ENCODE measurements around the gene AOAH.

Gene AOAH

DNA sequence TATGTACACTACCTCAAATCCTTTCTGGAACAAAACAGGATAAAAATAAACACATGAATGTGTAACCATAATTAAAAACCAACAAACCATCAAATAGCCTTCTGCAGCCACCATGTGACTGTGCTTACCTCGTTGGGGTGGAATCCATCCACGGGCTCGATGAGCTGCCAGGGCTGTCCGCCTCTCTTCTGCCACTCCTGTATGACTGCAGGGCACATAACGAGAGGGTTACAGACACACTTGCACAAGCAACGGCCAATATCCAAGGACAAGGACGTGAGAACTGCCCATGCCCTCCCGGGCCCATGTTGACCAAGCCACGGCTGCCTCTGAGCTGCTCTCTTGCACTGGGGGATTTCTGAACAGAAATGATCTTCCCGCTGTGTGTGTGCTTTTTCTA is 202.4 kb downstream of the AOAH start (continued):
- TF ChIP-seq, protein P1, sequence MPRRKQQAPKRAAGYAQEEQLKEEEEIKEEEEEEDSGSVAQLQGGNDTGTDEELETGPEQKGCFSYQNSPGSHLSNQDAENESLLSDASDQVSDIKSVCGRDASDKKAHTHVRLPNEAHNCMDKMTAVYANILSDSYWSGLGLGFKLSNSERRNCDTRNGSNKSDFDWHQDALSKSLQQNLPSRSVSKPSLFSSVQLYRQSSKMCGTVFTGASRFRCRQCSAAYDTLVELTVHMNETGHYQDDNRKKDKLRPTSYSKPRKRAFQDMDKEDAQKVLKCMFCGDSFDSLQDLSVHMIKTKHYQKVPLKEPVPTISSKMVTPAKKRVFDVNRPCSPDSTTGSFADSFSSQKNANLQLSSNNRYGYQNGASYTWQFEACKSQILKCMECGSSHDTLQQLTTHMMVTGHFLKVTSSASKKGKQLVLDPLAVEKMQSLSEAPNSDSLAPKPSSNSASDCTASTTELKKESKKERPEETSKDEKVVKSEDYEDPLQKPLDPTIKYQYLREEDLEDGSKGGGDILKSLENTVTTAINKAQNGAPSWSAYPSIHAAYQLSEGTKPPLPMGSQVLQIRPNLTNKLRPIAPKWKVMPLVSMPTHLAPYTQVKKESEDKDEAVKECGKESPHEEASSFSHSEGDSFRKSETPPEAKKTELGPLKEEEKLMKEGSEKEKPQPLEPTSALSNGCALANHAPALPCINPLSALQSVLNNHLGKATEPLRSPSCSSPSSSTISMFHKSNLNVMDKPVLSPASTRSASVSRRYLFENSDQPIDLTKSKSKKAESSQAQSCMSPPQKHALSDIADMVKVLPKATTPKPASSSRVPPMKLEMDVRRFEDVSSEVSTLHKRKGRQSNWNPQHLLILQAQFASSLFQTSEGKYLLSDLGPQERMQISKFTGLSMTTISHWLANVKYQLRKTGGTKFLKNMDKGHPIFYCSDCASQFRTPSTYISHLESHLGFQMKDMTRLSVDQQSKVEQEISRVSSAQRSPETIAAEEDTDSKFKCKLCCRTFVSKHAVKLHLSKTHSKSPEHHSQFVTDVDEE (CRISPR knock-in tag; IDR thresholded peaks at IDR 0.05) = no peak
- TF ChIP-seq GLIS3 (CRISPR knock-in tag; IDR thresholded peaks at IDR 0.05) (no peak), ZNF8 (CRISPR knock-in tag; IDR thresholded peaks at IDR 0.05) (no peak)

DNA sequence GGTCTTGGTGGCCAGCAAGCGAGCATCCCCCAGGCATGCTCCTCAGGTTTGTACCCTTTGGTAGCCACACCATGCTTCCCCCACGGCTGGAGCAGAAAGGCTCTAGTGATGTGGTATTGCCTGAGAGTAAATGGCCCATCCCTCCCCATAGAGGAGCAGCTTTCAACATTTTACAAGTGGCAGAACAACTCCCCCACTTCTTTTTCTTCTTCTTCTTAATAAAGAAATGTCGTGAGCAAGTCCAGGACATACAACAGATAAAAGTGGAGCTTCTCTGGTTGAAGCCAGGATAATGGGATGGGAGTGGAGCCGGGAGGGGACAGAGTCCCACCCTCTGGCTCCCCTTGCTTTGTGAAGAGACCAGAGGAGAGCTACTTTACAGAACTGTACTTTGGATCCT is 203.2 kb downstream of the AOAH start:
- TF ChIP-seq ZC3H10 (CRISPR knock-in tag; IDR thresholded peaks at IDR 0.05) (no peak), ZFP3 (CRISPR knock-in tag; IDR thresholded peaks at IDR 0.05) (no peak), RARB (CRISPR knock-in tag; IDR thresholded peaks at IDR 0.05) (no peak), GLIS3 (CRISPR knock-in tag; IDR thresholded peaks at IDR 0.05) (no peak), ESRRG (CRISPR knock-in tag; IDR thresholded peaks at IDR 0.05) (no peak), CSDC2 (CRISPR knock-in tag; IDR thresholded peaks at IDR 0.05) (no peak), SNAI2 (CRISPR knock-in tag; IDR thresholded peaks at IDR 0.05) (no peak), OSR1 (CRISPR knock-in tag; IDR thresholded peaks at IDR 0.05) (no peak), ISL1 (CRISPR knock-in tag; IDR thresholded peaks at IDR 0.05) (no peak), PPARA (CRISPR knock-in tag; IDR thresholded peaks at IDR 0.05; ENCODE audit: borderline replicate concordance) (no peak), ARNTL (CRISPR knock-in tag; IDR thresholded peaks at IDR 0.05; ENCODE audit: borderline replicate concordance, low read depth) (no peak)
- TF ChIP-seq, protein P1 (CRISPR knock-in tag; IDR thresholded peaks at IDR 0.05) = no peak
- TF ChIP-seq, protein P2, sequence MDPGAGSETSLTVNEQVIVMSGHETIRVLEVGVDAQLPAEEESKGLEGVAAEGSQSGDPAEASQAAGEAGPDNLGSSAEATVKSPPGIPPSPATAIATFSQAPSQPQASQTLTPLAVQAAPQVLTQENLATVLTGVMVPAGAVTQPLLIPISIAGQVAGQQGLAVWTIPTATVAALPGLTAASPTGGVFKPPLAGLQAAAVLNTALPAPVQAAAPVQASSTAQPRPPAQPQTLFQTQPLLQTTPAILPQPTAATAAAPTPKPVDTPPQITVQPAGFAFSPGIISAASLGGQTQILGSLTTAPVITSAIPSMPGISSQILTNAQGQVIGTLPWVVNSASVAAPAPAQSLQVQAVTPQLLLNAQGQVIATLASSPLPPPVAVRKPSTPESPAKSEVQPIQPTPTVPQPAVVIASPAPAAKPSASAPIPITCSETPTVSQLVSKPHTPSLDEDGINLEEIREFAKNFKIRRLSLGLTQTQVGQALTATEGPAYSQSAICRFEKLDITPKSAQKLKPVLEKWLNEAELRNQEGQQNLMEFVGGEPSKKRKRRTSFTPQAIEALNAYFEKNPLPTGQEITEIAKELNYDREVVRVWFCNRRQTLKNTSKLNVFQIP (CRISPR knock-in tag; IDR thresholded peaks at IDR 0.05; ENCODE audit: borderline replicate concordance, low read depth) = no peak
- TF ChIP-seq, protein P3, sequence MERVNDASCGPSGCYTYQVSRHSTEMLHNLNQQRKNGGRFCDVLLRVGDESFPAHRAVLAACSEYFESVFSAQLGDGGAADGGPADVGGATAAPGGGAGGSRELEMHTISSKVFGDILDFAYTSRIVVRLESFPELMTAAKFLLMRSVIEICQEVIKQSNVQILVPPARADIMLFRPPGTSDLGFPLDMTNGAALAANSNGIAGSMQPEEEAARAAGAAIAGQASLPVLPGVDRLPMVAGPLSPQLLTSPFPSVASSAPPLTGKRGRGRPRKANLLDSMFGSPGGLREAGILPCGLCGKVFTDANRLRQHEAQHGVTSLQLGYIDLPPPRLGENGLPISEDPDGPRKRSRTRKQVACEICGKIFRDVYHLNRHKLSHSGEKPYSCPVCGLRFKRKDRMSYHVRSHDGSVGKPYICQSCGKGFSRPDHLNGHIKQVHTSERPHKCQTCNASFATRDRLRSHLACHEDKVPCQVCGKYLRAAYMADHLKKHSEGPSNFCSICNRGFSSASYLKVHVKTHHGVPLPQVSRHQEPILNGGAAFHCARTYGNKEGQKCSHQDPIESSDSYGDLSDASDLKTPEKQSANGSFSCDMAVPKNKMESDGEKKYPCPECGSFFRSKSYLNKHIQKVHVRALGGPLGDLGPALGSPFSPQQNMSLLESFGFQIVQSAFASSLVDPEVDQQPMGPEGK (CRISPR knock-in tag; IDR thresholded peaks at IDR 0.05; ENCODE audit: borderline replicate concordance) = no peak
- TF ChIP-seq, protein P4, sequence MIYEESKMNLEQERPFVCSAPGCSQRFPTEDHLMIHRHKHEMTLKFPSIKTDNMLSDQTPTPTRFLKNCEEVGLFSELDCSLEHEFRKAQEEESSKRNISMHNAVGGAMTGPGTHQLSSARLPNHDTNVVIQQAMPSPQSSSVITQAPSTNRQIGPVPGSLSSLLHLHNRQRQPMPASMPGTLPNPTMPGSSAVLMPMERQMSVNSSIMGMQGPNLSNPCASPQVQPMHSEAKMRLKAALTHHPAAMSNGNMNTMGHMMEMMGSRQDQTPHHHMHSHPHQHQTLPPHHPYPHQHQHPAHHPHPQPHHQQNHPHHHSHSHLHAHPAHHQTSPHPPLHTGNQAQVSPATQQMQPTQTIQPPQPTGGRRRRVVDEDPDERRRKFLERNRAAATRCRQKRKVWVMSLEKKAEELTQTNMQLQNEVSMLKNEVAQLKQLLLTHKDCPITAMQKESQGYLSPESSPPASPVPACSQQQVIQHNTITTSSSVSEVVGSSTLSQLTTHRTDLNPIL (CRISPR knock-in tag; IDR thresholded peaks at IDR 0.05; ENCODE audit: low read depth) = no peak
- no peak for ATAC-seq

DNA sequence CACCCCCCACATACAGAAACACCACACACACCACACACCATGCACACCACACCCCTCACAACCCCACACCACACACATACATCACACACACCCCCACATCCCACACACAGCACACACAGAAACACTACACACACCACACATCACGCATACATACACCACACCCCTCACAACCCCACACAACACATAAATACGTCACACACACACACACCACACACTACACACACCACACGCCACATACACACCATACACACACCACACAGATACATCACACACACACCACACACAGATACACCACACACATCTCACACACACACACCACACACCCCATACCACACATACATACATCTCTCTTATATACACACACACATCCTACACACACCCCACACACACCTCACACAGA is 208.4 kb downstream of the AOAH start:
- ATAC-seq = no peak
- TF ChIP-seq, protein P1 (CRISPR knock-in tag; IDR thresholded peaks at IDR 0.05) = no peak
- TF ChIP-seq RARB (CRISPR knock-in tag; IDR thresholded peaks at IDR 0.05) (no peak), TOX (CRISPR knock-in tag; IDR thresholded peaks at IDR 0.05; ENCODE audit: borderline replicate concordance) (no peak), GLIS3 (CRISPR knock-in tag; IDR thresholded peaks at IDR 0.05) (no peak), ZNF70 (CRISPR knock-in tag; IDR thresholded peaks at IDR 0.05) (no peak), OSR1 (CRISPR knock-in tag; IDR thresholded peaks at IDR 0.05) (no peak), ZNF565 (CRISPR knock-in tag; conservative IDR thresholded peaks at IDR 0.05; ENCODE audit: low read depth) (no peak), ZFP30 (CRISPR knock-in tag; IDR thresholded peaks at IDR 0.05) (no peak), TCF4 (CRISPR knock-in tag; IDR thresholded peaks at IDR 0.05; ENCODE audit: borderline replicate concordance) (no peak), ISL1 (CRISPR knock-in tag; IDR thresholded peaks at IDR 0.05) (no peak)
- TF ChIP-seq, protein P4 (CRISPR knock-in tag; IDR thresholded peaks at IDR 0.05; ENCODE audit: low read depth) = no peak
- TF ChIP-seq, protein P3 (CRISPR knock-in tag; IDR thresholded peaks at IDR 0.05; ENCODE audit: borderline replicate concordance) = no peak

Measured in SK-N-SH treated with all-trans-retinoic acid at 6 μM for 48 hours (cell line).